HepG2 (cell line): Measurements from ENCODE around the gene XAF1. TPM values are rescaled to one million over a fixed set of nuclear protein-coding genes. Genes with fewer than 3 reads are reported as not detected.

Experiments used
- CBX1 ChIP-seq: IDR thresholded peaks from one replicate; pipeline ENCODE4 v1.6.1; 2016; ENCODE audit warnings: antibody characterized with exemption, low read depth
- HNRNPLL ChIP-seq: fragments of 200-400 bp; formaldehyde crosslinking; IDR thresholded peaks from 2 replicates; pipeline ENCODE4 v1.6.1; 2017; ENCODE audit warnings: mild to moderate bottlenecking, low read depth, low read length; ENCODE audit not compliant: poor library complexity, severe bottlenecking
- JUN ChIP-seq: sonication (generic); formaldehyde crosslinking; IDR thresholded peaks from 2 replicates; pipeline ENCODE4 v1.4.0; 2020; ENCODE audit warnings: mild to moderate bottlenecking, missing genetic modification reagents
- KDM5B ChIP-seq: sonication (generic); formaldehyde crosslinking; IDR thresholded peaks from 2 replicates; pipeline ENCODE4 v1.4.0; 2020; ENCODE audit warnings: missing genetic modification reagents, mild to moderate bottlenecking, borderline replicate concordance
- STAG1 ChIP-seq: sonication (generic); formaldehyde crosslinking; IDR thresholded peaks from 2 replicates; pipeline ENCODE4 v1.4.0; 2020; ENCODE audit warnings: missing genetic modification reagents
- ZBED4 ChIP-seq: sonication (generic); formaldehyde crosslinking; IDR thresholded peaks from 2 replicates; pipeline ENCODE4 v1.4.0; 2020; ENCODE audit warnings: missing genetic modification reagents, borderline replicate concordance
- ZNF33B ChIP-seq: sonication (generic); formaldehyde crosslinking; IDR thresholded peaks from 2 replicates; pipeline ENCODE4 v1.5.1; 2020; ENCODE audit warnings: mild to moderate bottlenecking, missing genetic modification reagents
- ZNF547 ChIP-seq: sonication (generic); formaldehyde crosslinking; IDR thresholded peaks from 2 replicates; pipeline ENCODE4 v1.5.1; 2020; ENCODE audit warnings: mild to moderate bottlenecking, missing genetic modification reagents
- ZNF605 ChIP-seq: sonication (generic); formaldehyde crosslinking; IDR thresholded peaks from 2 replicates; pipeline ENCODE4 v1.8.0; 2022; ENCODE audit warnings: mild to moderate bottlenecking, missing genetic modification reagents
- ZNF704 ChIP-seq: sonication (generic); formaldehyde crosslinking; IDR thresholded peaks from 2 replicates; pipeline ENCODE4 v1.8.1; 2023; ENCODE audit warnings: mild to moderate bottlenecking, inconsistent platforms, moderate library complexity, missing genetic modification reagents, borderline replicate concordance
- ZNF782 ChIP-seq: sonication (generic); formaldehyde crosslinking; IDR thresholded peaks from 2 replicates; pipeline ENCODE4 v1.4.0; 2020; ENCODE audit warnings: missing genetic modification reagents, mild to moderate bottlenecking, borderline replicate concordance
- polyA plus RNA-seq, 8 experiments: library from polyadenylated mRNA; depleted of rRNA in 3 of 8; stranded (reverse) in 7 of 8; unstranded in 1 of 8; fragments of >200 nt; fragmentation: Illumina TruSeq in 4 of 8; extraction: Trizol in 4 of 8; gene quantifications; 2 replicates each; pipeline versions ENCODE4 v1.2.1 to v1.2.3, GENCODE V29; 2011 to 2016; ENCODE audit warnings: low read depth in 4 of 8, missing spikeins in 1 of 8, mixed read lengths in 1 of 8; ENCODE audit not compliant: insufficient read depth in 1 of 8
- total RNA-seq, 5 experiments: library from RNA; depleted of rRNA; stranded (reverse); fragments of >200 nt; fragmentation: Illumina TruSeq; extraction: Trizol; gene quantifications; 2 replicates each; pipeline ENCODE4 v1.2.3, GENCODE V29; 2016; ENCODE audit warnings: low read depth in 1 of 5
- TF ChIP-seq, protein P1 (sequence below), 2 experiments: fragments of 450-650 bp in 1 of 2; sonication (generic) in 1 of 2; formaldehyde crosslinking in 1 of 2; IDR thresholded peaks; 2 replicates each; pipeline versions ENCODE4 v1.6.1 to v1.8.0; 2016 to 2022; ENCODE audit warnings: antibody characterized with exemption in 1 of 2, mild to moderate bottlenecking in 1 of 2, missing genetic modification reagents in 1 of 2

Gene XAF1
- total and polyA plus RNA-seq, 2 of the 13 experiments (the other 11 are each of a cell fraction or from before 2014, with no cell fraction given), result 1.2 to 2.4 TPM

GRCh38 chr17:6712854-6713129 is 43.1 kb upstream of the XAF1 start (continued):
- TF ChIP-seq KDM5B (CRISPR knock-in tag), result no peak
- no peak for TF ChIP-seq ZNF547 (CRISPR knock-in tag)
- TF ChIP-seq ZNF33B, result no peak
- TF ChIP-seq ZNF782 (CRISPR knock-in tag), result peak; percentile 11; the same call in 1 of the 2 replicates
- TF ChIP-seq CBX1, result no peak
- TF ChIP-seq STAG1 (CRISPR knock-in tag), result no peak
- no peak for TF ChIP-seq ZBED4 (CRISPR knock-in tag)
- TF ChIP-seq JUN (CRISPR knock-in tag), result peak; percentile 5; the same call in 1 of the 2 replicates
- TF ChIP-seq ZNF605 (CRISPR knock-in tag), result 0 out of 2 replicates have a peak, but pooled peaks have one; percentile 58
- TF ChIP-seq, protein P1, sequence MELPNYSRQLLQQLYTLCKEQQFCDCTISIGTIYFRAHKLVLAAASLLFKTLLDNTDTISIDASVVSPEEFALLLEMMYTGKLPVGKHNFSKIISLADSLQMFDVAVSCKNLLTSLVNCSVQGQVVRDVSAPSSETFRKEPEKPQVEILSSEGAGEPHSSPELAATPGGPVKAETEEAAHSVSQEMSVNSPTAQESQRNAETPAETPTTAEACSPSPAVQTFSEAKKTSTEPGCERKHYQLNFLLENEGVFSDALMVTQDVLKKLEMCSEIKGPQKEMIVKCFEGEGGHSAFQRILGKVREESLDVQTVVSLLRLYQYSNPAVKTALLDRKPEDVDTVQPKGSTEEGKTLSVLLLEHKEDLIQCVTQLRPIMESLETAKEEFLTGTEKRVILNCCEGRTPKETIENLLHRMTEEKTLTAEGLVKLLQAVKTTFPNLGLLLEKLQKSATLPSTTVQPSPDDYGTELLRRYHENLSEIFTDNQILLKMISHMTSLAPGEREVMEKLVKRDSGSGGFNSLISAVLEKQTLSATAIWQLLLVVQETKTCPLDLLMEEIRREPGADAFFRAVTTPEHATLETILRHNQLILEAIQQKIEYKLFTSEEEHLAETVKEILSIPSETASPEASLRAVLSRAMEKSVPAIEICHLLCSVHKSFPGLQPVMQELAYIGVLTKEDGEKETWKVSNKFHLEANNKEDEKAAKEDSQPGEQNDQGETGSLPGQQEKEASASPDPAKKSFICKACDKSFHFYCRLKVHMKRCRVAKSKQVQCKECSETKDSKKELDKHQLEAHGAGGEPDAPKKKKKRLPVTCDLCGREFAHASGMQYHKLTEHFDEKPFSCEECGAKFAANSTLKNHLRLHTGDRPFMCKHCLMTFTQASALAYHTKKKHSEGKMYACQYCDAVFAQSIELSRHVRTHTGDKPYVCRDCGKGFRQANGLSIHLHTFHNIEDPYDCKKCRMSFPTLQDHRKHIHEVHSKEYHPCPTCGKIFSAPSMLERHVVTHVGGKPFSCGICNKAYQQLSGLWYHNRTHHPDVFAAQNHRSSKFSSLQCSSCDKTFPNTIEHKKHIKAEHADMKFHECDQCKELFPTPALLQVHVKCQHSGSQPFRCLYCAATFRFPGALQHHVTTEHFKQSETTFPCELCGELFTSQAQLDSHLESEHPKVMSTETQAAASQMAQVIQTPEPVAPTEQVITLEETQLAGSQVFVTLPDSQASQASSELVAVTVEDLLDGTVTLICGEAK (IDR thresholded peaks at IDR 0.05), result no peak
- TF ChIP-seq, protein P1 (CRISPR knock-in tag; IDR thresholded peaks at IDR 0.05), result no peak
- TF ChIP-seq ZNF704, result no peak; the same call in 1 of the 2 replicates
- no peak for TF ChIP-seq HNRNPLL
